ENCODE measurements around the gene LATS2. TPM values are rescaled to one million over a fixed set of nuclear protein-coding genes. Genes with fewer than 3 reads are reported as not detected.

The LATS2 gene
- total RNA-seq, 1 donor from 2014 or later = 25.8 TPM

DNA sequence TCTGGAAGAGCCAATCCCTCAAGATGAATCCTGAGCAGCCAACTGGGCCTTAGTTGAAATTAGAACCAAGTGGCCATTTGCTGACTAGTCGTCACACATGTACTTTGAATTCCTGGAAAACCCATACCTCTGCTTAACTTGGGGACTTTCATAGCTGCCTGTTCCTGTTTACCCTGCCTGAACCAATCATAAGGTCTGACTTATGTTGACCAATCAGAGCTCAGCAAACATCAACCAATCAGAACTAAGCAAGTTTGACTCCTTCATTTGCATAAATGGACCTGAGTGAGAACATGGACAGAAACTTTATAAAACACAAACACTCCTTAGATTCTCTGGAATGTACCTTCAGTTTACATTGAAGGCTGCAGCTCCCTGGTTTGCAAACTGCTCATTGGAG lies 50.8 kb downstream of the LATS2 start:
- no peaks in the 10 kb centered on the region for H3K9me3 ChIP-seq
- no peaks in the 10 kb centered on the region for H3K27me3 ChIP-seq
- peaks cover 46% of the 10 kb centered on the region for H3K4me1 ChIP-seq
- no peak overlapping the region for H3K4me3 ChIP-seq
- intact Hi-C loops (cut with DNase I) = loop anchor here (5.0 kb wide), 1 partner anchor 62 kb away; no protein-coding TSS in a partner anchor
- no peak overlapping the region for H3K27ac ChIP-seq
- no peak for DNase-seq (ENCODE audit: extremely low spot score in 2 of 2)
- TF ChIP-seq POLR2A (IDR thresholded peaks at IDR 0.05) (no peak), CTCF (IDR thresholded peaks at IDR 0.05) (no peak), POLR2AphosphoS5 (IDR thresholded peaks at IDR 0.05; ENCODE audit: insufficient read depth in 1 of 2, low read depth in 1 of 2) (no peak)
- H3K36me3 ChIP-seq = no peaks in the 10 kb centered on the region

- Histone ChIP-seq H3K27me3 (no peaks in the 10 kb centered on the region), H3K9me3 (no peaks in the 10 kb centered on the region), H3K4me3 (no peak overlapping the region), H3K4me1 (peaks cover 42% of the 10 kb centered on the region), H3K36me3 (no peaks in the 10 kb centered on the region), H3K27ac (no peak overlapping the region)
- intact Hi-C loops (cut with DNase I) = no loop called here
- no peak for DNase-seq (ENCODE audit: extremely low spot score in 2 of 2)
- no peak for TF ChIP-seq POLR2AphosphoS5 (IDR thresholded peaks at IDR 0.05; ENCODE audit: insufficient read depth in 1 of 2, low read depth in 1 of 2)
- no peak for TF ChIP-seq CTCF (IDR thresholded peaks at IDR 0.05)
- TF ChIP-seq POLR2A (IDR thresholded peaks at IDR 0.05) = no peak
Observed at GRCh38 chr13:21009036-21009435, 52.4 kb downstream of the LATS2 start.

DNA sequence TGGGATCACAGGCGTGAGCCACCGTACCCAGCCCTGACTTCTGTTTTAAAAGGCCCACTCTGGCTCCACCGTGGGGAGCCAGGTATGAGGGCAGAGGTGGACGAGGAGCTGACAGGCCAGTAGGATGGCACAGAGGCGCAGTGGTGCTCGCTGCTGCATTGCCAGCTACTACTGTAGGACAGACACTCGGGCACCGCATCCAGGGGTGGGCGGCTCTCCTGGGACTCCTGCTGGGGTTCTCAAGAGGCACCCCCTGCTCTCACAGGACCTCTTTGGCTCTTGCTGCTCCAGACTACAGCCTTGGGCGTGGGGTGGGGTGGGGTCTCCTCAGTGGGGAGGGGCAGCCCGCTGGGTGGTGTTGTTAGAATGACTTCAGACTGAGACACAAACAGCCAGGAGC lies 53.4 kb downstream of the LATS2 start:
- intact Hi-C loops (cut with DNase I) = no loop called here
- Histone ChIP-seq H3K4me1 (peaks cover 32% of the 10 kb centered on the region), H3K27me3 (no peaks in the 10 kb centered on the region), H3K36me3 (no peaks in the 10 kb centered on the region), H3K4me3 (no peak overlapping the region), H3K27ac (no peak overlapping the region), H3K9me3 (no peaks in the 10 kb centered on the region)
- DNase-seq (ENCODE audit: extremely low spot score in 2 of 2) = no peak
- TF ChIP-seq CTCF (IDR thresholded peaks at IDR 0.05) (no peak), POLR2AphosphoS5 (IDR thresholded peaks at IDR 0.05; ENCODE audit: insufficient read depth in 1 of 2, low read depth in 1 of 2) (no peak), POLR2A (IDR thresholded peaks at IDR 0.05) (no peak)

GRCh38 chr13:21006141-21007005 lies 55.0 kb downstream of the LATS2 start:
- intact Hi-C loops (cut with DNase I) = no loop called here
- peaks cover 21% of the 10 kb centered on the region for H3K4me1 ChIP-seq
- DNase-seq (ENCODE audit: extremely low spot score in 2 of 2) = no peak
- H3K4me3 ChIP-seq = no peak overlapping the region
- peaks cover 2% of the 10 kb centered on the region for H3K9me3 ChIP-seq
- H3K27me3 ChIP-seq = no peaks in the 10 kb centered on the region
- H3K27ac ChIP-seq = no peak overlapping the region
- no peak for TF ChIP-seq POLR2A (IDR thresholded peaks at IDR 0.05)
- TF ChIP-seq CTCF (IDR thresholded peaks at IDR 0.05) = no peak
- no peak for TF ChIP-seq POLR2AphosphoS5 (IDR thresholded peaks at IDR 0.05; ENCODE audit: insufficient read depth in 1 of 2, low read depth in 1 of 2)
- no peaks in the 10 kb centered on the region for H3K36me3 ChIP-seq

DNA sequence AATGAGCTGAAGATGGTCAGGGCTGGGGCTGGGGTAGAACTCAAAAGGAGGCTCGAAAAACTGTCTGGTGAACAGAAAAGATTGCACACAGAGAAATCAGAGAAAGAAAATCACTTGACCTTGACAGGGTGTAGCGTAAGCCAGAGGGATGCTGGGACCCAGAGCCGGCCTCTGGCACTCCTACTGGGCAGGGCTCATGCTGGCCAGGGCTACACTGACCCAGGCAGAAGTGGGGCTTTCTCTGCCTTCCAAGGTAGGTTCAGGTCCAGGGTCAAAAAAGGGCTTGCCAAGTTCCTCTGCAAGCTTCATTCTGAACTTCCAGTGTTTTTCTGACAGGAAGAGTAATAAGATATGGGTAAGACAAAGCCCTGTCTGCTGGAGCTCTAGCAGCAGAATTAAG lies 56.2 kb downstream of the LATS2 start:
- no peak for TF ChIP-seq POLR2A (IDR thresholded peaks at IDR 0.05)
- Histone ChIP-seq H3K27ac (no peak overlapping the region), H3K4me3 (no peak overlapping the region), H3K4me1 (peaks cover 21% of the 10 kb centered on the region), H3K9me3 (peaks cover 4% of the 10 kb centered on the region), H3K36me3 (no peaks in the 10 kb centered on the region), H3K27me3 (no peaks in the 10 kb centered on the region)
- no peak for DNase-seq (ENCODE audit: extremely low spot score in 2 of 2)
- intact Hi-C loops (cut with DNase I) = no loop called here
